HL-60/S4 (cell line): ENCODE data around the gene SLC22A15.
"Not testable (repeated sequence)": the region's sequence is repeated elsewhere in the genome, so short reads cannot be mapped to it uniquely, and the experiment has no call there.

Source experiments
- in situ Hi-C: fragments of 300-500 bp; cut with MboI; formaldehyde crosslinking; loops from 2 replicates; pipeline ENCODE4 v1.14.3; 2022; ENCODE audit warnings: low sequenced_read_pairs

SLC22A15 gene

DNA sequence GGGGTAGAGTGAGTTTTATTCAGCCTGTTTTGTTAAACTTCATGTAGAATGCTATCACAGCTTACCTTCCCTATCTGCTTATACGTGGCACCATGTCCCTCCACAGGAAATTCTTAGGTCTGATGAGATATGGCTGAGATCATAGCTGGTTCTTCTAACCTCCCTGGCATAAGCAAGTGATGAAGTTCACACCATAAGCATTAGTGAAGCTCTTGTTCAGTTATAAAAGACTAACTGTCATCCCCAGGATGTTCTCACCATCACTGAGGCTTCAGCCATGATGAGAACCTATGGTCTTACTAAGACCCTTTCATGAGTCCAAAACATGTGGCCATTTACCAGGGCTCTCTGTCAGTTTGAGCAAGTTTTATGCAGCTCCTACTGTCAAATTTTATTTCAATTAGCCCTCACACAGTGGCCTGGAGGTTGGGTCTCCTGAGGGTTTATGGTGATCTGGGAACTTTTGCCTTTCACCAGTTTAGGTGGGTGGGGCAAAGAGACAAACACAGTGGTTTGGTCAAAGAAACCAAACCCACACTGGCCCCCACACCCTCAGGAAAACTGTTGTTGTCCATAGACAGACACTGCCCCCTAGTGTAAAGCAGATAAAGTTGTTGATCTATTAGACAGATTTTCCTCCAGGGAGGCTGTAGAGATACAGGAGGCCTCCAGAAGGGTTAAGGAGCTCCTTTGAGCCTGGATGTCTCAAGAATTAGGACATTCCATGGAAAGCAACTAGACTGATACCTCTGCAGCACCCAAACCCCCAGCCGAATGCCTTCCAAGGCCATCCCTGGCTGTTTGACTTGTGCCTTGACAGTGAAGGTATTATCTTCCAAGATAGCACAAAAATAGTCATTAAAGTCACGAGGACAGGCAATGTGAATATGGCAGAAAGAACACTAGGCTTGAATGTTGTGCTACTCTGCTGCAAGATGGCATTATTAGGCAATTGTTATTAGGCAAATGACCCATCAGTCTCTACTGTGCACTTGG is 5.0 kb downstream of the SLC22A15 start:
- in situ Hi-C loops, result loop anchor here (10.0 kb wide), 1 partner anchor 176 kb away; no protein-coding TSS in a partner anchor

GRCh38 chr1:115982400-115982799 is 6.1 kb downstream of the SLC22A15 start:
- in situ Hi-C loops, result loop anchor here (10.0 kb wide), 1 partner anchor 178 kb away; no protein-coding TSS in a partner anchor

- in situ Hi-C loops, result loop anchor here (10.0 kb wide), 1 partner anchor 179 kb away; no protein-coding TSS in a partner anchor
Observed at GRCh38 chr1:115983584-115983983, 7.3 kb downstream of the SLC22A15 start.

DNA sequence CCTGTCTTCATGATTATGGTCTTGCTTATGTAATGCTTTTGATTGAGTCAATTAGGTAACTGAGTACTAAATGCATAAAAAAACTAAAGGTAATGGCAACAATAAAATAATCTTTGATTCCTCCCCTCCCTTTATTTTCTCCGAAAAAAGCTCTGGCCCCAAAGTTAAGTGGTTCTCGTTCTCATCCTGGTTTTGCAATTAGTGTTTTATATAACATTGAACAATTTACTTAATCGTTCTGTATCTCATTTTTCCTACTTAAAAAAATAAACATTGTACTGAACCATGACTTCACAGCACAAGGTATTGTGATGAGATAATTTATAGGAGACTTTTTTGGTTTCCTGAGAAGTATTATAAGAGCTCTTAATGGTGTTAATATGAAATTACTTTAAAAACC is 11.3 kb downstream of the SLC22A15 start:
- in situ Hi-C loops, result loop anchor here (10.0 kb wide), 1 partner anchor 183 kb away; no protein-coding TSS in a partner anchor

DNA sequence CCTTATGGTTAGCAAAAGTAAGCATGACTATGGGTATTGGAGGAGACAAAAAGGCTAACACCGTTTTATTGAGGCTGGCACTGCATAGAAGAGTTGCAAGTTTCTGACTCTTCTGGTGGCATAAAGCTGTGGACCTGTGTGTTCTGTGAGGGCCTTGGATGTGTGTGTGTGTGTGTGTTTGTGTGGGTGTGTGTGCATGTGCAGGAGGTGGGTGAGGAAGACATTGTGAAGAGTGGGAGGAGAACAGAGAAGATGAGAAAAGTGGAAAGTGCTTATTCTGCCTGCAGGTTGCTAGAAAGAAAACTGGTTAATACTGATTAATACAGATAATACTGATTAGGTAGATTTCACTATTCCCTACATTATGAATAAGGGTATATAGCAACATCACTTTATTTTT is 12.6 kb downstream of the SLC22A15 start:
- in situ Hi-C loops, result loop anchor here (10.0 kb wide), 1 partner anchor 184 kb away; no protein-coding TSS in a partner anchor

GRCh38 chr1:115989699-115990098 is 13.4 kb downstream of the SLC22A15 start:
- in situ Hi-C loops, result loop anchor here (10.0 kb wide), 1 partner anchor 185 kb away; no protein-coding TSS in a partner anchor

DNA sequence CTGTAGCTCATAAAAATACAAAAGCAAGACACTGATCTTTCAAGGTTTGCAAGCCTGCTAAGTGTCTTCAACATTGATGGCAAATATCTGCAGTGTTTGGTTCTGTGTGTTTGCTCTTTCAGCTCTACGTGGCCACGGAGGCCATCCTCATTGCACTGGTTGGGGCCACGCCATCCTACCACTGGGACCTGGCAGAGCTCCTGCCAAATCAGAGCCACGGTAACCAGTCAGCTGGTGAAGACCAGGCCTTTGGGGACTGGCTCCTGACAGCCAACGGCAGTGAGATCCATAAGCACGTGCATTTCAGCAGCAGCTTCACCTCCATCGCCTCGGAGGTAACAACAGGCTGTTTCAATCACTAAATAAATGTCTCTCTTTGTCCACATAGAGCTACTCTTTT is 15.6 kb downstream of the SLC22A15 start:
- in situ Hi-C loops, result no loop called here

GRCh38 chr1:115997921-115998320 is 21.6 kb downstream of the SLC22A15 start:
- in situ Hi-C loops, result not testable (repeated sequence)

- in situ Hi-C loops, result no loop called here
Observed at GRCh38 chr1:116001739-116002487, 25.6 kb downstream of the SLC22A15 start.

GRCh38 chr1:116002781-116003420 is 26.6 kb downstream of the SLC22A15 start:
- in situ Hi-C loops, result no loop called here

GRCh38 chr1:116003823-116004222 is 27.5 kb downstream of the SLC22A15 start:
- in situ Hi-C loops, result no loop called here

- in situ Hi-C loops, result no loop called here
Observed at GRCh38 chr1:116006486-116006964, 30.2 kb downstream of the SLC22A15 start.

DNA sequence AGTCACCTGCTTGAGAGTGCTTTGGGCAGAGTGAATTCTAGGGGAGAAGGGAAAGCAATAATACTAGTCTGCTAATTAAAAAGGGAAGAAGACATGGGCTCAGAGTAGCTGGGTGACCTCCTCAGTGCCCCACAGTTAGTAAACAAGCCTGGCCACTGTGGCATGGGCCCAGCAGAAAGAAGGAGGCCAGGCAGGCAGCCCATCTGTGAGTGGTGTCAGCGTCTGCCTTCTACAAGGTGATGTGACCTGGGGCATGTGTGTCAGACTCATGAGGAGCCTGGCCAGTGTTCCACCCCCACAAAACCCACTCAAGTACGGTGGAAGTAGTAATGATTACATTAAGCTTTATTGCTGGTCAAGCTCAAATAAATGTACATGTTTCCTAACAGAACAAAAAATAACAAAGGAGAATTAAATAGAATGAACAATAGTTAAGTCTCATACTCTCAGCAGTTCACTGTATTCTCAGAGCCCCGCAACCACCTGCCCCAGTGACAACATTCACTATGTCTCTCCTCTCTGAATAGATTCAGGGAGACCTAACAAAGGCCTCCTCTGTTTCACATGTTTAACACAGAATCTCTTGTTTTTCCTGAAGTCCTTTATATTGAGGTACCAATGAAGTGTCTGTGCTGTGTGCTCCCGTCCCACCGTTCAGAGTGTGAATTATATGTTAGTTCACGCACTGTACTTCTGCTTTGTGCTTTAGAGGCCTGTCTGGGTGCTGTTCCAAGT is 32.5 kb downstream of the SLC22A15 start:
- in situ Hi-C loops, result no loop called here

DNA sequence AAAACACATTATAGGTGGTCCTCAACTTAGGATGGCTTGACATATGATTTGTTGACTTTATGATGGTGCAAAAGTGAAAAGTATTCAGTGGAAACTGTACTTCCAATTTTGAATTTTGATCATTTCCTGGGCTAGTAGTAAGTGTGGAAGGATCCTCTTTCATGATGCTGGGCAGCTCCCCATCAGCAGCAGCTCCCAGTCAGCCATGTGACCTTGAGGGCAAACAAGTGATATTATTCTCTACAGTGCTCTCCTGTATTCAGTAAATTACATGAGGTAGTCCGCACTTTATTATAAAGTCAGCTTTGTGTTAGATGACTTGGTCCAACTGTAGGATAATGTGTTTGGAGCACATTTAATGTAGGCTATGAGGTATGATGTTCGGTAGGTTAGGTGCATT is 36.4 kb downstream of the SLC22A15 start:
- in situ Hi-C loops, result no loop called here

DNA sequence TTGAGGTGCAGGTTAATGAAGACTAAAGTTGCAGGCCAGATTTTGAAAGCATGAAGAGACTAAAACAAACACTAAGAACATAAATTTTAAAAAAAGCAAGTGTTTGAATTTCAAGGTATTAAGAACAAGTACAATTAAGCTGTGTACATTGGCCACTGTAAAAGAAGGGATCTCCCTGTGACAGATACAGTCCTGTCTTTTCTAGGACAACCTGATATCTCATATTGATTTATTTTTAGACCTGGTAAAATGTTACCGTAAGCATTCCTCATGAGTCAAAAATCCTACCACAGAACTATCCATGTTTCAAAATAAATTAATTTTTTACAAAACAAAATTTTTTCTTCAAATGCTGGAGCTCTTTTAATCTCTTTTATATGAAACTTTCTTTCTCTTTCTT is 39.4 kb downstream of the SLC22A15 start:
- in situ Hi-C loops, result no loop called here

- in situ Hi-C loops, result no loop called here
Observed at GRCh38 chr1:116018007-116018406, 41.7 kb downstream of the SLC22A15 start.

GRCh38 chr1:116019653-116020253 is 43.4 kb downstream of the SLC22A15 start:
- in situ Hi-C loops, result no loop called here

GRCh38 chr1:116020668-116021272 is 44.5 kb downstream of the SLC22A15 start:
- in situ Hi-C loops, result no loop called here

DNA sequence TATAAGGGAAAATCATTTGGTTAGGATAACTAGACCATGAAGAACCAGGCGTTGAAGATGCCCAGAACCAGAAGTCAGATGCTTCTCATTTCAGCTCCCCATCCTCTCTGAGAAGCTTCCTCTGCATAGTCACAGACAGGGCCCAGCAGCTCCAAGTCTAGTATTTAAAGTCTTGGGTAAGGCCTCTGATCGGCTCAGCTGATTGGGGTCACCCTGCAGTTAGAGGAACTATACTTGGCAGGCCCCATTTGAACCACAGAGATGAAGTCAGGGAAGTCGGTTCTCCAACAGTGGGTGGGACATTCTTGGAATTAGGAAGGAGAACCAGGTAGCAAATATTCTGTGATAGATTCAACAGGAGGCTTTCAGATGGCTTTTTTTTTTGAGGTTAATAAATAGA is 48.3 kb downstream of the SLC22A15 start:
- in situ Hi-C loops, result no loop called here
